HUES48 (cell line): ENCODE results near the gene ADAMTS3.

Experiments used
- H3K27ac ChIP-seq: one replicate; pipeline ENCODE4 v1.7.0; 2013; ENCODE audit warnings: low read depth, low read length, inconsistent platforms
- H3K27me3 ChIP-seq: 2 replicates; pipeline ENCODE4 v1.6.1; 2013; ENCODE audit warnings: mild to moderate bottlenecking, low read length; ENCODE audit not compliant: control insufficient read depth, insufficient read depth
- H3K36me3 ChIP-seq: 2 replicates; pipeline ENCODE4 v1.6.1; 2013; ENCODE audit warnings: low read length; ENCODE audit not compliant: control insufficient read depth, insufficient read depth
- H3K4me1 ChIP-seq: 2 replicates; pipeline ENCODE4 v1.6.1; 2013; ENCODE audit warnings: mild to moderate bottlenecking, low read length; ENCODE audit not compliant: control insufficient read depth, insufficient read depth
- H3K4me3 ChIP-seq: 2 replicates; pipeline ENCODE4 v1.5.1; 2013; ENCODE audit warnings: mild to moderate bottlenecking, low read depth, low read length
- H3K9ac ChIP-seq: 2 replicates; pipeline ENCODE4 v1.6.1; 2013; ENCODE audit warnings: mild to moderate bottlenecking, low read depth, low read length, moderate library complexity
- H3K9me3 ChIP-seq: 2 replicates; pipeline ENCODE4 v1.6.1; 2013; ENCODE audit warnings: low read length; ENCODE audit not compliant: control insufficient read depth, insufficient read depth

Gene ADAMTS3

DNA sequence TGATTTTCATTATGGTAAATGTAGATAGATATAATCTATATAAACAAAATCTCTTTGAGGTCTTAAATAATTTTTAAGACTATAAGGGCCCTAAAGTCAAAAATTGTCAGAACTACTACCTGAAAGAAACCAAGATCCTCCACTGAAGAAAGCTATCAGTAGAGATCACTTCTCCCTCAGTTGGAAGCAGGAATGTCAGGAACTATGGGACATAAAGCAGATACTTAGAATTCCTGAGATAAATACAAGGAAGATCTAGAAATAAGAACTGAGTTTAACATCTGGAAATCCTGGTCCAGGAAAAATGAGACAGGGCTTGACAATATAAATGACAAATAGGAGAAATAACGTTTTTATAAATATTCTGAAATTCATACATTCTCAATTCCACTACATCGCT lies 97.2 kb downstream of the ADAMTS3 start:
- H3K9me3 ChIP-seq = no peaks in the 10 kb centered on the region

DNA sequence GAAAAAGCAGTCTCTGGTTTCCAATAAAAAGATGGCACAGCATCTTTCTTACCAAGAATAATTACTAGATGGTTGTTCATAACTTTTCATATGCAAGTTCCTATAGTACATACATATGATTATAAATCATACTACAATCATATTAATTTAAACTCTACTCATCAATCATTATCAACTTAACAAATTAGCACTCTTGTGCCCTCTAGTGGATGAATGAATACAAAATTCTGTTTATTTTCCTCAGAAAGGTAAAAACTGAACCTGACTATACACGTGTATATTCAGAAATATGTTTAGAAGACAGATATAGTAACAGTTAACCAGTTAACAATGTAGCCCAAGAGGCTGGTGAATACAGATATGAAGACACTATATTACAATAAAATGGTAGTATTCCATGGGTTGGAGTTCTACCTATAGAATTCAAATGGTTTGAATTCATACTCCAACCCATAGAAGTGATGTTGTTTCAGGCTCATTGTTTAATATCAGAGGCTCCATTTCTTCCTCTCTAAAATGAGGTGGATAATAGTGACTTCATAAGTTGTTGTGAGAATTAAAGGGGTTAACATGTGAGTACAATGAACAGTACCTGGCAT lies 100.0 kb downstream of the ADAMTS3 start:
- no peak overlapping the region for H3K27ac ChIP-seq
- no peaks in the 10 kb centered on the region for H3K36me3 ChIP-seq
- H3K4me3 ChIP-seq = no peak overlapping the region
- no peak overlapping the region for H3K9ac ChIP-seq
- H3K4me1 ChIP-seq = peaks cover 3% of the 10 kb centered on the region; the same call in 1 of the 2 replicates
- no peaks in the 10 kb centered on the region for H3K9me3 ChIP-seq
- H3K27me3 ChIP-seq = no peaks in the 10 kb centered on the region

More for the DNA sequence above, 97.2 kb downstream of the ADAMTS3 start:
- H3K27ac ChIP-seq = no peak overlapping the region
- H3K36me3 ChIP-seq = no peaks in the 10 kb centered on the region
- no peak overlapping the region for H3K9ac ChIP-seq
- no peak overlapping the region for H3K4me3 ChIP-seq
- peaks cover 3% of the 10 kb centered on the region; the same call in 1 of the 2 replicates for H3K4me1 ChIP-seq
- no peaks in the 10 kb centered on the region for H3K27me3 ChIP-seq

- H3K9me3 ChIP-seq = no peaks in the 10 kb centered on the region
- H3K4me3 ChIP-seq = no peak overlapping the region
- H3K4me1 ChIP-seq = peaks cover 3% of the 10 kb centered on the region; the same call in 1 of the 2 replicates
- no peak overlapping the region for H3K9ac ChIP-seq
- no peaks in the 10 kb centered on the region for H3K36me3 ChIP-seq
- H3K27ac ChIP-seq = no peak overlapping the region
- no peaks in the 10 kb centered on the region for H3K27me3 ChIP-seq
Observed at GRCh38 chr4:72467633-72468032, 101.4 kb downstream of the ADAMTS3 start.

DNA sequence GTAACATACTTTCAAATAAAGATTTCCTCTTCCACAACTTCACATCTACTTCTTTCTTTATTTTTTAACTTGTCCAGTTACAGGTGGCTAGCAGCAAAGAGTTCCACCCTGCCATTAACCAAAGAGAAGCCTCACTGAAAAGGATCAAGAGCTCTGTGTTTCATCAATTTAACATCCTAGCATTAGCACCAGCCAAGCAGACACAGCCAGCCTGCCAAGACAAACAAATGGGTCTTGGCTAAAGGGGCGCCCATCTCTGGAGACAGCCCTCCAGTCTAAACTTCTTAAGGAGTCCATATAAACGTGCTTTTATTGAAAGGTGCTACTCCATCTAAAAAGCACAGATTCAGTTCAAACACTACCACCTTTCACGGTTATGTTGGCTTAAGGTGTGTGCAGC lies 105.3 kb downstream of the ADAMTS3 start:
- H3K9me3 ChIP-seq = no peaks in the 10 kb centered on the region
- no peaks in the 10 kb centered on the region for H3K27me3 ChIP-seq
- H3K4me1 ChIP-seq = no peaks in the 10 kb centered on the region
- no peak overlapping the region for H3K4me3 ChIP-seq
- no peak overlapping the region for H3K27ac ChIP-seq
- no peaks in the 10 kb centered on the region for H3K36me3 ChIP-seq
- H3K9ac ChIP-seq = no peak overlapping the region

DNA sequence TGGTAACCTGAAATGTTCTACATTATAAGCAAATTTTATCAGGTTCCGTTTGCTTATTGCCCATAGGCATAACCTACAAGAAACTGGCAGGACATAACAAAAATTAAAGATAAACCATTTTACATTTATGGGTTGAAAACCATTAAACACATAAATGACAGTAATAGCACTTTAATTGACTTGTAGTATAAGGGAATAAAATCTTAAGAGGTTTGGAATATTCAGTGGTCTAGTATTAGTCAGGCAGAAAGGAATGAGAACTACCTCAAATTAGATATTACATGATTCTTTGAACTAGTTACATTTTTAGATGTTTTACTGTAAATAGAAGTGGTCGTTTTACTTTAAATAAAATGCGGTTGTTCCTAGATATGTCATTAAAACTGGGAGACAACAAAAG lies 111.9 kb downstream of the ADAMTS3 start:
- Histone ChIP-seq H3K9ac (no peak overlapping the region), H3K4me3 (no peak overlapping the region), H3K9me3 (no peaks in the 10 kb centered on the region), H3K36me3 (no peaks in the 10 kb centered on the region), H3K4me1 (no peaks in the 10 kb centered on the region), H3K27ac (no peak overlapping the region), H3K27me3 (no peaks in the 10 kb centered on the region)

- Histone ChIP-seq H3K9ac (no peak overlapping the region), H3K27ac (no peak overlapping the region), H3K9me3 (no peaks in the 10 kb centered on the region), H3K27me3 (no peaks in the 10 kb centered on the region), H3K36me3 (no peaks in the 10 kb centered on the region), H3K4me1 (no peaks in the 10 kb centered on the region), H3K4me3 (no peak overlapping the region)
Observed at GRCh38 chr4:72451349-72451748, 117.7 kb downstream of the ADAMTS3 start.

- Histone ChIP-seq H3K4me1 (no peaks in the 10 kb centered on the region), H3K9ac (no peak overlapping the region), H3K27me3 (no peaks in the 10 kb centered on the region), H3K27ac (no peak overlapping the region), H3K36me3 (no peaks in the 10 kb centered on the region), H3K4me3 (no peak overlapping the region), H3K9me3 (no peaks in the 10 kb centered on the region)
Observed at GRCh38 chr4:72449705-72450104, 119.3 kb downstream of the ADAMTS3 start.

GRCh38 chr4:72448231-72448630 lies 120.8 kb downstream of the ADAMTS3 start:
- Histone ChIP-seq H3K27me3 (no peaks in the 10 kb centered on the region), H3K27ac (no peak overlapping the region), H3K9ac (no peak overlapping the region), H3K36me3 (no peaks in the 10 kb centered on the region), H3K9me3 (no peaks in the 10 kb centered on the region), H3K4me1 (no peaks in the 10 kb centered on the region), H3K4me3 (no peak overlapping the region)

GRCh38 chr4:72446353-72447055 lies 122.5 kb downstream of the ADAMTS3 start:
- no peak overlapping the region for H3K9ac ChIP-seq
- H3K27me3 ChIP-seq = no peaks in the 10 kb centered on the region
- no peaks in the 10 kb centered on the region for H3K36me3 ChIP-seq
- no peak overlapping the region for H3K4me3 ChIP-seq
- no peaks in the 10 kb centered on the region for H3K4me1 ChIP-seq
- no peaks in the 10 kb centered on the region for H3K9me3 ChIP-seq
- H3K27ac ChIP-seq = no peak overlapping the region

GRCh38 chr4:72444092-72444491 lies 124.9 kb downstream of the ADAMTS3 start:
- Histone ChIP-seq H3K4me1 (no peaks in the 10 kb centered on the region), H3K4me3 (no peak overlapping the region), H3K36me3 (no peaks in the 10 kb centered on the region), H3K9ac (no peak overlapping the region), H3K27ac (no peak overlapping the region), H3K9me3 (no peaks in the 10 kb centered on the region), H3K27me3 (no peaks in the 10 kb centered on the region)

DNA sequence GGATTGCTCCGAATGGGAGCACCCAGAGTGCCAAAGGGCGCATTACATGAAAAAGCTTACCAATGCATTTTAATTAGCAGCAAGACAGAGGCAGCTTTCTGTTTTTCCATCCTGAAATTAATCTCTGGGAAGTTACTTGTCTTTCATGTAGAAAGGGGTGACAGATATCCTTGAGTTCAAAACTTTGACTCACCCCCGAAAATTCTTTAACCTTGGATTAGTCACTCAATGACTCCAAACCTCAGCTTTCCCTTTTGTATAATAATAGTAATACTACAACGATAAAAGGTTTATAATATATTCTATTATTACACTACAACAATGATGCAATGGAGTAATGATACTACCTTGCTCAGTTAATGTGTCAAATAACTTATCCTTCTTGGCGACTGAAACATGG lies 126.3 kb downstream of the ADAMTS3 start:
- no peak overlapping the region for H3K27ac ChIP-seq
- no peaks in the 10 kb centered on the region for H3K36me3 ChIP-seq
- no peak overlapping the region for H3K9ac ChIP-seq
- no peaks in the 10 kb centered on the region for H3K9me3 ChIP-seq
- no peaks in the 10 kb centered on the region for H3K4me1 ChIP-seq
- H3K4me3 ChIP-seq = no peak overlapping the region
- H3K27me3 ChIP-seq = no peaks in the 10 kb centered on the region
